Activated naive CD8-positive, alpha-beta T cell treated with anti-CD3 and anti-CD28 coated beads, Interleukin-2, amount 50 U/mL, for 24 hours (primary cell): ENCODE measurements around the gene MLST8.
"Not testable (repeated sequence)": the region's sequence is repeated elsewhere in the genome, so short reads cannot be mapped to it uniquely, and the experiment has no call there.

ENCODE experiments used
- ATAC-seq: fragments of 150-1000 bp; cut with Tn5 transposase; one replicate; pipeline ENCODE4 v1.10.0; 2021
- DNase-seq: peaks from one replicate; pipeline ENCODE4 v3.0.0; 2021
- H3K27ac Mint-ChIP-seq: one replicate; pipeline ENCODE4 v1.8.0; 2021; ENCODE audit warnings: mild to moderate bottlenecking, mixed read lengths
- H3K27me3 Mint-ChIP-seq: one replicate; pipeline ENCODE4 v1.8.0; 2021; ENCODE audit warnings: mixed read lengths
- H3K36me3 Mint-ChIP-seq: one replicate; pipeline ENCODE4 v1.8.0; 2021; ENCODE audit warnings: low read depth, mixed read lengths
- H3K4me1 Mint-ChIP-seq: one replicate; pipeline ENCODE4 v1.8.0; 2021; ENCODE audit warnings: mixed read lengths
- H3K4me3 Mint-ChIP-seq: one replicate; pipeline ENCODE4 v1.8.0; 2021; ENCODE audit warnings: mild to moderate bottlenecking, moderate library complexity, mixed read lengths
- H3K9me3 Mint-ChIP-seq: one replicate; pipeline ENCODE4 v1.8.0; 2021; ENCODE audit warnings: mixed read lengths

The MLST8 gene

DNA sequence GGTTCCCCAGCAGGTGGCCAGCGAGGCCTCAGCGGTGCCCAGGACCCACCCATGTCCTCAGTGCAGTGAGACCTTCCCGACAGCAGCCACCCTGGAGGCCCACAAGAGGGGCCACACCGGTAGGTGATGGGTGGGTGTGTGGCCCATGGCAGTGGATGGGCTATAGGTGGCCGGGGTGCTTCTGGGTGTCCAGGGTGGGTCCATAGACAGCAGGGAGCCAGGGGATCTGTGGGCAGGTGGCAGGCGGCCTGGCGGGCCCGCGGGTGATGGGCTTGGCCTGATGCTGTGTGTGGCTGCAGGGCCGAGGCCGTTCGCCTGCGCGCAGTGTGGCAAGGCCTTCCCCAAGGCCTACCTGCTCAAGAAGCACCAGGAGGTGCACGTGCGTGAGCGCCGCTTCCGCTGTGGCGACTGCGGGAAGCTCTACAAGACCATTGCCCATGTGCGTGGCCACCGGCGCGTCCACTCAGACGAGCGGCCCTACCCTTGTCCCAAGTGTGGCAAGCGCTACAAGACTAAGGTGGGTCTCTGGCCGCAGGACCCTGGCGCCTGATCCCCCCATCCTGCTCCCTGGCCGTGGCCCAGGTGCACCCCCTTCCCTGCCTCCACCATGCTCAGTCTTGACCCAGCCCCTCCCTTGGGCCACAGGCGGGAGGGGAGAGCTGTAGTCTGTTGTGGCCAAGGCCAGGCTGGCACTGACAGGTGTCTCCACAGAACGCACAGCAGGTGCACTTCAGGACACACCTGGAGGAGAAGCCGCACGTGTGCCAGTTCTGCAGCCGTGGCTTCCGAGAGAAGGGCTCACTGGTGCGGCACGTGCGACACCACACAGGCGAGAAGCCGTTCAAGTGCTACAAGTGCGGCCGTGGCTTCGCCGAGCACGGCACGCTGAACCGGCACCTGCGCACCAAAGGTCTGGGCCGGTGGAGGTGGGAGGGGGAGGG lies 28.9 kb downstream of the MLST8 start:
- Mint-ChIP-seq H3K9me3 (no peaks in the 10 kb centered on the region), H3K27ac (no peak overlapping the region)

DNA sequence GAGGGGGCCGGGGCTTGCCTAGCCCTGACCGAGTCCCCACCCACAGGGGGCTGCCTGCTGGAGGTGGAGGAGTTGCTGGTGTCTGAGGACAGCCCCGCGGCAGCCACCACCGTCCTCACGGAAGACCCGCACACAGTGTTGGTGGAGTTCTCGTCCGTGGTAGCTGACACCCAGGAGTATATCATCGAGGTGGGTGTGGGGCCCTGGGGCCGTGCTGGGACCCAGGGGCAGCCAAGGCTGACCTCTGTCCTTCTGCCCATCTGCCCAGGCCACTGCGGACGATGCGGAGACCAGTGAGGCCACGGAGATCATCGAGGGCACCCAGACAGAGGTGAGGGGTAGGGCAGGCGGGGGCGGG lies 29.5 kb downstream of the MLST8 start:
- H3K27me3 Mint-ChIP-seq, result no peaks in the 10 kb centered on the region
- H3K27ac Mint-ChIP-seq, result no peak overlapping the region
- H3K4me3 Mint-ChIP-seq, result no peak overlapping the region
- H3K9me3 Mint-ChIP-seq, result no peaks in the 10 kb centered on the region
- H3K36me3 Mint-ChIP-seq, result peaks cover 16% of the 10 kb centered on the region
- DNase-seq, result no peak
- ATAC-seq, result no peak
- no peaks in the 10 kb centered on the region for H3K4me1 Mint-ChIP-seq

More for the DNA sequence above, 28.9 kb downstream of the MLST8 start:
- ATAC-seq (no peak), DNase-seq (no peak)
- Mint-ChIP-seq H3K27me3 (no peaks in the 10 kb centered on the region), H3K4me1 (no peaks in the 10 kb centered on the region), H3K36me3 (peaks cover 19% of the 10 kb centered on the region), H3K4me3 (no peak overlapping the region)

DNA sequence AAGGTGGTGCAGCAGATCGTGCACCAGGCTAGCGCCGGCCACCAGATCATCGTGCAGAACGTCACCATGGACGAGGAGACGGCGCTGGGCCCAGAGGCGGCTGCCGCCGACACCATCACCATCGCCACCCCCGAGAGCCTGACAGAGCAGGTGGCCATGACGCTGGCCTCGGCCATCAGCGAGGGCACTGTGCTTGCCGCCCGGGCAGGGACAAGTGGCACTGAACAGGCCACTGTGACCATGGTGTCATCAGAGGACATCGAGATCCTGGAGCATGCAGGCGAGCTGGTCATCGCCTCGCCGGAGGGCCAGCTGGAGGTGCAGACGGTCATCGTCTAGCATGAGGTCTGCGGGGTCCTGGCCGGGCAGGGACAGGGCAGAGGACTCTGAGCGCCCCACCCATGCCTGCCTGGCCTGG lies 30.0 kb downstream of the MLST8 start:
- H3K4me1 Mint-ChIP-seq, result no peaks in the 10 kb centered on the region
- H3K36me3 Mint-ChIP-seq, result peaks cover 12% of the 10 kb centered on the region
- no peaks in the 10 kb centered on the region for H3K9me3 Mint-ChIP-seq
- H3K27ac Mint-ChIP-seq, result no peak overlapping the region
- H3K27me3 Mint-ChIP-seq, result no peaks in the 10 kb centered on the region
- DNase-seq (no peak), ATAC-seq (no peak)
- H3K4me3 Mint-ChIP-seq, result no peak overlapping the region

DNA sequence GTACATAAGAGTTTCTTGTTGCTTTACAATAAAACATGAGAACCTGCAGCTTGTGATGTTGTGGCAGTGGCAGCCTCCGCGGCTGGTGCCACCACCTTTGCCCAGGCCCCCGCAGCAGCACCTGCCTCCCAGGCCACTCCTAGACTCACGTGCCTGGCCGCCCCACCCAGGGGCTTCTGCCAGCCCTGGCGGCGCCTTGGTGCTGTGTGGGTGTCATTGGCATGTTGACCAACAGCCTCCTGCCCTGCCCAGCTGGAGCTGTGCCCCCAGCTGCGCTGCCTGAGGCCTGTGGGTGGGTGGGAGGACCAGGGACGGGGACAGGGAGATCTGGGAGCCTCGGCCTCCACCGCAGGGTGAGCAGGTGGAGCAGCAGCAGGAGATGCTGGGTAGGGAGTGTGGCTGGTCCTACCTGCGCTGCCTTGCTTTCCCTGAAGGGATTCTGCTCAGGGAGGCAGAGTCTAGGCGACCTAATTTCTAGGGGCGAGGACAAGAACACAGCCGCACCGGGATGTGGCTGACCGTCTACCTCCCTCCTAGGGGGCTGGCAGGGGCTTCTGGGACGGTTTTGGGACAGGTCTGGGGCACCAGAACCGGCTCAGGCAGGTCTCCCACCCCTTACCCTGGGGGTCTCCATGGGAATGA lies 30.6 kb downstream of the MLST8 start:
- H3K4me1 Mint-ChIP-seq, result no peaks in the 10 kb centered on the region
- H3K27ac Mint-ChIP-seq, result no peak overlapping the region
- H3K4me3 Mint-ChIP-seq, result no peak overlapping the region
- no peaks in the 10 kb centered on the region for H3K9me3 Mint-ChIP-seq
- ATAC-seq (no peak), DNase-seq (no peak)
- no peaks in the 10 kb centered on the region for H3K27me3 Mint-ChIP-seq
- peaks cover 11% of the 10 kb centered on the region for H3K36me3 Mint-ChIP-seq

DNA sequence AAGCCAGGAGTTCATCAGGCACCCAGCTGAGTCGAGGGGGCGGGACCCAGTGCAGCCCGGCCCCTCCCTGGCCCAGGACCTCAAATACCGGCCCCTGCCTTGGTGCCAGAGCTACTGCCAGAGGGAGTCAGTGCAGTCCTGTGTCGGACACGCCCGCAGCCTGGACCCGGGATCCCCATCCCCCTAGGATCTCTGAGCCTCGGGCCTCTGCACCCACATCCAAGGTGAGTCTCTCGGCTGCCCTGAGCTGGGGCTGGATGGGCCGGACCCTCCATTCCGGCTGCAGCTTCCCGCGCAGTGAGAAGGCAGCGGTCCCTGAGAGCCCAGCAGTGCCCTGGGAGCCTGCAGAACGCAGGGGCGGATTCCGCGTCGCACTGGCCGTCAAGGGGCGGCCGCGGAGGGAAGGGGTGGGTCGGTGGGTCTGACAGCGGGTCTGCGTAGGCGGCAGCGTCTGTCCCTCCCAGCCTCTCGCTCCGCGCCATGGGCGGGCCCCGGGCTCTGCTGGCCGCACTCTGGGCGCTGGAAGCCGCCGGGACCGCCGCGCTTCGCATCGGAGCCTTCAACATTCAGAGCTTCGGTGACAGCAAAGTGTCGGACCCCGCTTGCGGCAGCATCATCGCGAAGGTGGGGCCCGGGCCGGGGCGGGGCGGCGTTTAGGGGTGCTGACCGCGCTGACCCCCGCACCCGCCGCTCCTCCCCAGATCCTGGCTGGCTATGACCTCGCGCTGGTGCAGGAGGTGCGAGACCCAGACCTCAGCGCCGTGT lies 31.3 kb downstream of the MLST8 start, which contains the start of gene DNASE1L2:
TSS of gene DNASE1L2 (plus strand) at position 108 of the 765 bp plus-strand sequence. CDS start at position 481, 373 bp downstream.
- ATAC-seq (no peak), DNase-seq (no peak)
- no peaks in the 10 kb centered on the region for H3K9me3 Mint-ChIP-seq
- H3K4me3 Mint-ChIP-seq, result no peak within 1 kb of the TSS
- H3K36me3 Mint-ChIP-seq, result peaks cover 11% of the 10 kb centered on the region
- H3K27me3 Mint-ChIP-seq, result no peaks in the 10 kb centered on the region
- H3K27ac Mint-ChIP-seq, result no peak within 1 kb of the TSS
- no peaks in the 10 kb centered on the region for H3K4me1 Mint-ChIP-seq

DNA sequence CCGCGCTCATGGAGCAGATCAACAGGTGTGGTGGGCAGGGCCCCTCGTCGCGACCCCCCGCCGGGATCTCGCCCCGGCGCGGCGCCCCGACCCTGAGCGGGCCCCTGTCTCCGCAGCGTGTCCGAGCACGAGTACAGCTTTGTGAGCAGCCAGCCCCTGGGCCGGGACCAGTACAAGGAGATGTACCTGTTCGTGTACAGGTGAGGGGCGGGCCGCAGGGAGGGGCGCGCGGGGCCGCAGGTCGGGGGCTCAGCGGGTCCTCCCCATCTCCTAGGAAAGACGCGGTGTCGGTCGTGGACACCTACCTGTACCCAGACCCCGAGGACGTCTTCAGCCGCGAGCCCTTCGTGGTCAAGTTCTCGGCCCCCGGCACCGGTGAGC lies 31.8 kb downstream of the MLST8 start:
- Mint-ChIP-seq H3K27me3 (no peaks in the 10 kb centered on the region), H3K4me1 (no peaks in the 10 kb centered on the region), H3K4me3 (no peak overlapping the region), H3K27ac (no peak overlapping the region), H3K36me3 (peaks cover 11% of the 10 kb centered on the region), H3K9me3 (no peaks in the 10 kb centered on the region)
- DNase-seq (no peak), ATAC-seq (no peak)

DNA sequence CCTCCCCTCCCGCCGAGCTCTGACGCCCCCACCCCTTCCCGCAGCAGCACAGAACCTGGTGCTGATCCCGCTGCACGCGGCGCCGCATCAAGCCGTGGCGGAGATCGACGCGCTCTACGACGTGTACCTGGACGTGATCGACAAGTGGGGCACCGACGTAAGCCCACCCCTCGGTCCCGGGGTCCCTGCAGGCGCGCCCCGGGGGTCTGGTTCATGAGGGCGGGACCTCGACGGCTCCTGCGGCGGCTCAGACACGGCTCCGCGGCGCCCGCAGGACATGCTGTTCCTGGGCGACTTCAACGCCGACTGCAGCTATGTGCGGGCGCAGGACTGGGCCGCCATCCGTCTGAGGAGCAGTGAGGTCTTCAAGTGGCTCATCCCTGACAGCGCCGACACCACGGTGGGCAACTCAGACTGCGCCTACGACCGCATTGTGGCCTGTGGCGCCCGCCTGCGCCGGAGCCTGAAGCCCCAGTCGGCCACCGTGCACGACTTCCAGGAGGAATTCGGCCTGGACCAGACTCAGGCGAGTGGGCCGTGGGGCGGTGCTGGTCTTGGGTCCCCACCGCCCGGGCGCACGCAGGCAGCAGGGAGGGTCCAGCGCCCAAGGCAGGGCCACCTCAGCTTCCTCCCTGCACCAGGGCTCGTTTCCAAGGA lies 32.4 kb downstream of the MLST8 start:
- H3K4me1 Mint-ChIP-seq, result no peaks in the 10 kb centered on the region
- no peaks in the 10 kb centered on the region for H3K27me3 Mint-ChIP-seq
- no peak overlapping the region for H3K4me3 Mint-ChIP-seq
- peaks cover 14% of the 10 kb centered on the region for H3K36me3 Mint-ChIP-seq
- no peaks in the 10 kb centered on the region for H3K9me3 Mint-ChIP-seq
- ATAC-seq (no peak), DNase-seq (no peak)
- H3K27ac Mint-ChIP-seq, result no peak overlapping the region

DNA sequence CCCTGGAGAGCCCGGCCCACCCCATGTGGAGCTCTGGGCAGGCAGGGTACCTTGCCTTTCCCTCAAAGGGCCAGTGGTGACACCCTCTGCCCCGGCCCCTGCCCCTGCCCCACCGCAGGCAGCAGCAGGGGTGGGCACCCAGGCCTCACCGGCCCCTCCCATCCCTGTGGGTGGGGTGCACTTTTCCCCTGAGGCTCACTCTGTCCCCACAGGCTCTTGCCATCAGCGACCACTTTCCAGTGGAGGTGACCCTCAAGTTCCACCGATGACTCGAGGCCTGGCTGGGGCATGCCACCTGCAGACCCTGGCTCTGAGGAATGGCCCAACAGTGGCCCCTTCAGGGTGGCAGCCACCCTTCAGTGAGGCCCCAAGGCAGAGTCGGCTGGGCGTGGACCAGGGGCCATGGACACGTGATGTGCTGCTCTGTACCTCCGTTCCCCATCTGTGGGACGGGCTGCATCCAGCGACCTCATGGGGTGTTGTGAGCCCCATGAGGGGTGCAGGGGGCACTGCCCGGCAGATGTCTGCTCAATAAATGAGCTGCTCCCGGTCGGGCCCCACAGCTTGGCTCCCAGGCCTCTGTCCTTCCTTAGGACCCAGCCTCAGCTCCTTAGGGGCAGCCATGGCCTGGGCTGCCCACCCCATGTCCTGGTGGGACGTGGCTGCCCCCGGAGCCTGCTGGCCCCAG lies 33.0 kb downstream of the MLST8 start:
- Mint-ChIP-seq H3K4me1 (no peaks in the 10 kb centered on the region), H3K27me3 (no peaks in the 10 kb centered on the region), H3K9me3 (no peaks in the 10 kb centered on the region), H3K4me3 (no peak overlapping the region), H3K27ac (no peak overlapping the region), H3K36me3 (peaks cover 14% of the 10 kb centered on the region)
- ATAC-seq (no peak), DNase-seq (no peak)

DNA sequence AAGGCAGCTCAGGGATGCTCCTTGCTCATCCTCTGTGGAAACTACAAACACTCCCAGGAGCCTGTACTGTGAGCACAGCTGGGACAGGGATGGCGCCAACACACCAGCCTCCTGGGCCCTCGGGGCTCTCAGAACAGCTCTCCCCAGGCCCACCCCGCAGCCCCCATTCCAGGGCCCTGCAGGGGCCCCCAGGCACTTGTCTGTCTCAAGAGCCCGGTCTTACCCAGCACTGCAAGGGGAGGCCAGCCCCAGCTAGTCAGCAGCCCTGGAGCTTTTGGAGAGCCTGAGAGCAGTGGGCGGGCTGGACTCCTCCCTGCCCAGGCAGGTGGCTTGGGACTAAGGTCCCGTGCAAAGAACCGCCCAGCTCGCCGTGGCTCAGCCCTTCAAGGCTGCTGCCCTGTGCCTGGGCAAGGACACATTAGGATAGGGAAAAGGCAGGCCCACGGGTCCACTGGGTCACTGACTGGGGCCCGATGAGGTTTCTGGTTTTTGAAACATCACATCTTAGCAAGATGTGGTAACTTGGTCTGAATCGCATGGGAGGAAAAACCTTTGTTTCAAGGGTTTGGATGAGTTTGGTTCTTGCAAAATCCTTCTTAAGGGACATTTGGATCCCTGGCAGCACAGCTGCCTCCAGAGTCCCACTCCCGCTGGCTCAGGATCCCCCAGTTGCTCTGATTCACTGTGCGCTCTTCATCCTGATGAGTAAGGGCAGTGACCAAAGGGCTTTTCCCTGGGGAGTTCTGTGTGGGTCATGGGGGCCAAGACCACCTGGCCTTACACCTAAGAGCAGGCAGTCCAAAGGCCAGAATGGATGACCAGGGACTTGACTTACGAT lies 33.8 kb downstream of the MLST8 start:
- Mint-ChIP-seq H3K9me3 (no peaks in the 10 kb centered on the region), H3K36me3 (peaks cover 10% of the 10 kb centered on the region), H3K4me3 (no peak overlapping the region), H3K4me1 (no peaks in the 10 kb centered on the region), H3K27ac (no peak overlapping the region), H3K27me3 (no peaks in the 10 kb centered on the region)
- no peak for ATAC-seq
- DNase-seq, result no peak

DNA sequence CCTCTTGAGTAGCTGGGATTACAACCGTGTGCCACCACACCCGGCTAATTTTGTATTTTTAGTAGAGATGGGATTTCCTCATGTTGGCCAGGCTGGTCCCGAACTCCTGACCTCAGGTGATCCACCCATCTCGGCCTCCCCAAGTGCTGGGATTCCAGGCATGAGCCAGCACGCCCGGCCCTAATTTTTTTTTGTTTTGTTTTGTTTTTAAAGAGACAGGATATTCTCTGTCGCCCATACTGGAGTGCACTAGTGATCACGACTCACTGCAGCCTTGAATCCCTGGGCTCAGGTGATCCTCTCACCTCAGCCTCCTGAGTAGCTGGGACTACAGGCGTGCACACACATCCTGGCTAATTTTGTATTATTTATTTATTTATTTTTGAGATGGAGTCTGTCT lies 35.1 kb downstream of the MLST8 start:
- not testable (repeated sequence) for H3K27me3 Mint-ChIP-seq, H3K27ac Mint-ChIP-seq, ATAC-seq, H3K36me3 Mint-ChIP-seq, H3K9me3 Mint-ChIP-seq, H3K4me3 Mint-ChIP-seq, DNase-seq, H3K4me1 Mint-ChIP-seq

DNA sequence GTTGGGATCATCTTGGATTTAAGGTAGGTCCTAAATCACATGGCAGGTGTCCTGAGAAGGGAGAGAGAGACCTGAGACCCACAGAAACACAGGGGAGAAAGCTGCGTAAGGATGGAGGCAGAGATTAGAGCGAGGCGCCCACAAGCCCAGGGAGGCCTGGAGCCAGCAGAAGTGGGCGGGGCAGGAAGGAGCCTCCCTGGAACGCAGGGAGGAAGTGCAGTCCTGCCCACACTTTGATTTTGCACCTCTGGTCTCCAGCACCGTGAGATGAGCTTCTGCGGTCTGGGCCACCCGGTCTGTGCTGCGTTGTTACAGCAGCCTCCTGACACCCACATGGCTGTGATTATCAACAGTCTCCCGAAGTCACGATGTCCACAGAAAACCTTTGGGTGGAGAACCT lies 37.3 kb downstream of the MLST8 start:
- H3K36me3 Mint-ChIP-seq, result peaks cover 3% of the 10 kb centered on the region
- H3K27ac Mint-ChIP-seq, result no peak overlapping the region
- DNase-seq, result no peak

DNA sequence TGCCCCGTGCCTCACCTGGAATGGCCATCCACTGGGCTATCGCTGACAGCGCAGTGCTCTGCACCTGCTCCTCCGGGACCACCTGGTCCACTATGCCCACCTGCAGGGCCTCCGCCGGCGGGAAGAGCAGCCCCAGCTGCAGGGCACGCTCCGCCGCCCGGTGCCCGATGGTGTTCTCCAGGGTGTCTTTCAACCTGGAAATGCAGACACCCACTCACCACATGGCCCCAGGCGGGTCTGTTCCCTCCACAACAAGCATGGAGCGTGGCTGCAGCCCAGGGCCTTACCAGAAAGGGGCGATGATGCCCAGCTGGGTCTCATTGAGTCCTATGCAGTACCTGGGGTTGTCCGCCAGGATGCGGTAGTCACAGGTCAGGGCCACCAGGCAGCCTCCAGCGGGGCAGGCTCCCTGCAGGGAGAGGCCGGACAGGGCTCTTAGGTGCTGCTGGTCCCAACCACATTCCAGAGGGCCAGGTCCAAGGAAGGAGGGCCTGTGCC lies 37.8 kb downstream of the MLST8 start:
- H3K27ac Mint-ChIP-seq, result no peak overlapping the region
- no peak for DNase-seq
- H3K27me3 Mint-ChIP-seq, result no peaks in the 10 kb centered on the region
- no peak overlapping the region for H3K4me3 Mint-ChIP-seq
- ATAC-seq, result no peak
- no peaks in the 10 kb centered on the region for H3K9me3 Mint-ChIP-seq
- peaks cover 3% of the 10 kb centered on the region for H3K36me3 Mint-ChIP-seq
- H3K4me1 Mint-ChIP-seq, result no peaks in the 10 kb centered on the region

More for the DNA sequence above, 37.3 kb downstream of the MLST8 start:
- H3K4me3 Mint-ChIP-seq, result no peak overlapping the region
- H3K4me1 Mint-ChIP-seq, result no peaks in the 10 kb centered on the region
- ATAC-seq, result no peak
- H3K27me3 Mint-ChIP-seq, result no peaks in the 10 kb centered on the region
- H3K9me3 Mint-ChIP-seq, result no peaks in the 10 kb centered on the region

DNA sequence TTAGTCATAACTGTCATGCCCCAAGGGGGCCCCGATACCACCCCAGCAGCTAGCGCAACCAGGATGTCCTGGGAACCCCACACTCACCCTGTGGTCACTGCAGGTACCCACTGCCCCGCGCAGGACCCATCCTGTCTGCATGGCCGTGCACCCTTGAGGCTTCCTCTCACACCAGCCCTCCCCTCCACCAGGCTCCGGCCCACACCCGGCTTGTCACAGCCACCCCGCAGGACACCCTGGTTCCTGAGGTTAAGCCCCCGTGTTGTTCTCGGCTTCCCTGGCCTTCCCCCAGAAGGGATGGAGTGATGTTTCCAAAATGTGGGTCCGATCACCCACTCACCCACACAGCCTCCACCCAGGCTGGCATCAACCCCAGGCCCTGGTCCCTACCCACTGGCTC lies 38.5 kb downstream of the MLST8 start:
- H3K27me3 Mint-ChIP-seq, result no peaks in the 10 kb centered on the region
- ATAC-seq (no peak), DNase-seq (no peak)
- no peaks in the 10 kb centered on the region for H3K9me3 Mint-ChIP-seq
- H3K4me1 Mint-ChIP-seq, result no peaks in the 10 kb centered on the region
- H3K36me3 Mint-ChIP-seq, result peaks cover 6% of the 10 kb centered on the region
- H3K27ac Mint-ChIP-seq, result no peak overlapping the region
- H3K4me3 Mint-ChIP-seq, result no peak overlapping the region
